HL-60 (cell line): ENCODE data around the gene ESR1.

Experiments used
- DNase-seq, 2 experiments: peaks; one replicate each; pipeline ENCODE4 v3.0.0-alpha.2; 2010 to 2020; ENCODE audit warnings: low read depth in 1 of 2, low spot score in 1 of 2
- H3K27ac ChIP-seq: fragments of 250-450 bp; sonication (Bioruptor Pico); replicated peaks from 2 replicates; pipeline ENCODE4 v1.5.1; 2020; ENCODE audit warnings: mild to moderate bottlenecking, moderate library complexity
- H3K27me3 ChIP-seq: fragments of 250-450 bp; sonication (Bioruptor Pico); 2 replicates; pipeline ENCODE4 v1.5.1; 2021; ENCODE audit warnings: mild to moderate bottlenecking, moderate library complexity; ENCODE audit not compliant: insufficient read depth, poor library complexity, severe bottlenecking
- H3K4me3 ChIP-seq: replicated peaks from 2 replicates; pipeline ENCODE4 v1.5.1; 2011; ENCODE audit warnings: mild to moderate bottlenecking, control low read depth, low read length; ENCODE audit not compliant: insufficient read depth
- GABPA ChIP-seq: IDR thresholded peaks from 2 replicates; pipeline ENCODE4 v1.6.1; 2012; ENCODE audit warnings: low read depth
- POLR2AphosphoS5 ChIP-seq: IDR thresholded peaks from 2 replicates; pipeline ENCODE4 v1.6.1; 2012; ENCODE audit warnings: low read depth
- SPI1 ChIP-seq: IDR thresholded peaks from 2 replicates; pipeline ENCODE4 v1.6.1; 2012; ENCODE audit warnings: low read depth, mild to moderate bottlenecking, borderline replicate concordance
- TF ChIP-seq, protein P1 (sequence below): IDR thresholded peaks from 2 replicates; pipeline ENCODE4 v1.6.1; 2012; ENCODE audit warnings: low read depth; ENCODE audit not compliant: insufficient replicate concordance
- TF ChIP-seq, protein P2 (sequence below): IDR thresholded peaks from one replicate; pipeline ENCODE4 v1.5.1; 2011; ENCODE audit warnings: low read length, control low read depth, inconsistent platforms; ENCODE audit not compliant: insufficient read depth

The ESR1 gene

DNA sequence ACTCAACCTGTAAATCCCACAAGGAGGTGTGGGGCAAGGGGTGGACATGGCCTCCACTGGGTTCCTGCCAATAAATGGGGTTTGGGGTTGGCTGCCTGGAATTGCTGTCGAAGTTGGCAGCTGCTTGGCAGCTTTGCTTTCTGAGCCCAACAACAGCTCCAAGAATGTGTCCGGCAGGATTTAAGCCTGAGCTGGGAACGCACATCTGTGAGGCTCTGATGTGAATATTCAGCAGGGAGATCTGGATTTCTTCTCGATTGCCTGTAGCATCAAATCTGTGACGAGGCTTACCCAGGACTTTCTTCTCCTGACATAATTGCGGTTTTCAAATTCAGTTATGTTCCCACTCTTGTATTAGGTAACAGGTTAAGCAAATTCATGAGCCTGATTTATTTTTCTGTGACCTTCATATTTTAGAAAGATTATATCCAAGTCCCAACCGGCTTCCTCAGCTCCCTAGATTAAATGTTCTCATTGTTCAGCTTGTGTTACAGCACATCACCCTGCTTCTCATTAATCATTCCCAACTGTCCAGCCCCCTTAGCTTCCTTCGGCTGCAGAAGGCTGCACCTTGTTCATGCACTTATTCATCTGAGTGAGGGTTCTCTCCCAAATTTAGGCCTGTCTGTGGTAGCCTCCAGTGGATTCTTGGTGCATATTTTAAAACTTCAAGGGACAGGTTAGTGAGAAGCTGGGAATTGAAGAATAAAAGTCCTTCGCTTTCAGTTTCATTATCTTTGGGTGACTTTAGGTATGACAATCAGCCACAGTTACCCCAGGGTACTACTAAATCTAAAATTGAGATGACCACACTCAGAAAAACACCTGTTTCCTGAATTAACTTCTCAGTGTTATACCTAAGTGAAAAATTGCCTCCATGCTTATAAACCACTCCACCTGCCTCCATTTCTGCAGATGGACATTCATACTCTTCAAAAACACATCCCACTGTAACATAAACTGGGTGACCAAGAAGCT, 310.0 kb downstream of the ESR1 start:
- Histone ChIP-seq H3K4me3 (no peak overlapping the region), H3K27me3 (peaks cover 5% of the 10 kb centered on the region), H3K27ac (no peak overlapping the region)
- no peak for TF ChIP-seq POLR2AphosphoS5
- TF ChIP-seq, protein P1, sequence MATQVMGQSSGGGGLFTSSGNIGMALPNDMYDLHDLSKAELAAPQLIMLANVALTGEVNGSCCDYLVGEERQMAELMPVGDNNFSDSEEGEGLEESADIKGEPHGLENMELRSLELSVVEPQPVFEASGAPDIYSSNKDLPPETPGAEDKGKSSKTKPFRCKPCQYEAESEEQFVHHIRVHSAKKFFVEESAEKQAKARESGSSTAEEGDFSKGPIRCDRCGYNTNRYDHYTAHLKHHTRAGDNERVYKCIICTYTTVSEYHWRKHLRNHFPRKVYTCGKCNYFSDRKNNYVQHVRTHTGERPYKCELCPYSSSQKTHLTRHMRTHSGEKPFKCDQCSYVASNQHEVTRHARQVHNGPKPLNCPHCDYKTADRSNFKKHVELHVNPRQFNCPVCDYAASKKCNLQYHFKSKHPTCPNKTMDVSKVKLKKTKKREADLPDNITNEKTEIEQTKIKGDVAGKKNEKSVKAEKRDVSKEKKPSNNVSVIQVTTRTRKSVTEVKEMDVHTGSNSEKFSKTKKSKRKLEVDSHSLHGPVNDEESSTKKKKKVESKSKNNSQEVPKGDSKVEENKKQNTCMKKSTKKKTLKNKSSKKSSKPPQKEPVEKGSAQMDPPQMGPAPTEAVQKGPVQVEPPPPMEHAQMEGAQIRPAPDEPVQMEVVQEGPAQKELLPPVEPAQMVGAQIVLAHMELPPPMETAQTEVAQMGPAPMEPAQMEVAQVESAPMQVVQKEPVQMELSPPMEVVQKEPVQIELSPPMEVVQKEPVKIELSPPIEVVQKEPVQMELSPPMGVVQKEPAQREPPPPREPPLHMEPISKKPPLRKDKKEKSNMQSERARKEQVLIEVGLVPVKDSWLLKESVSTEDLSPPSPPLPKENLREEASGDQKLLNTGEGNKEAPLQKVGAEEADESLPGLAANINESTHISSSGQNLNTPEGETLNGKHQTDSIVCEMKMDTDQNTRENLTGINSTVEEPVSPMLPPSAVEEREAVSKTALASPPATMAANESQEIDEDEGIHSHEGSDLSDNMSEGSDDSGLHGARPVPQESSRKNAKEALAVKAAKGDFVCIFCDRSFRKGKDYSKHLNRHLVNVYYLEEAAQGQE: no peak
- TF ChIP-seq GABPA: no peak
- no peak for TF ChIP-seq SPI1
- TF ChIP-seq, protein P2, sequence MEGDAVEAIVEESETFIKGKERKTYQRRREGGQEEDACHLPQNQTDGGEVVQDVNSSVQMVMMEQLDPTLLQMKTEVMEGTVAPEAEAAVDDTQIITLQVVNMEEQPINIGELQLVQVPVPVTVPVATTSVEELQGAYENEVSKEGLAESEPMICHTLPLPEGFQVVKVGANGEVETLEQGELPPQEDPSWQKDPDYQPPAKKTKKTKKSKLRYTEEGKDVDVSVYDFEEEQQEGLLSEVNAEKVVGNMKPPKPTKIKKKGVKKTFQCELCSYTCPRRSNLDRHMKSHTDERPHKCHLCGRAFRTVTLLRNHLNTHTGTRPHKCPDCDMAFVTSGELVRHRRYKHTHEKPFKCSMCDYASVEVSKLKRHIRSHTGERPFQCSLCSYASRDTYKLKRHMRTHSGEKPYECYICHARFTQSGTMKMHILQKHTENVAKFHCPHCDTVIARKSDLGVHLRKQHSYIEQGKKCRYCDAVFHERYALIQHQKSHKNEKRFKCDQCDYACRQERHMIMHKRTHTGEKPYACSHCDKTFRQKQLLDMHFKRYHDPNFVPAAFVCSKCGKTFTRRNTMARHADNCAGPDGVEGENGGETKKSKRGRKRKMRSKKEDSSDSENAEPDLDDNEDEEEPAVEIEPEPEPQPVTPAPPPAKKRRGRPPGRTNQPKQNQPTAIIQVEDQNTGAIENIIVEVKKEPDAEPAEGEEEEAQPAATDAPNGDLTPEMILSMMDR: no peak
- no peak for DNase-seq

DNA sequence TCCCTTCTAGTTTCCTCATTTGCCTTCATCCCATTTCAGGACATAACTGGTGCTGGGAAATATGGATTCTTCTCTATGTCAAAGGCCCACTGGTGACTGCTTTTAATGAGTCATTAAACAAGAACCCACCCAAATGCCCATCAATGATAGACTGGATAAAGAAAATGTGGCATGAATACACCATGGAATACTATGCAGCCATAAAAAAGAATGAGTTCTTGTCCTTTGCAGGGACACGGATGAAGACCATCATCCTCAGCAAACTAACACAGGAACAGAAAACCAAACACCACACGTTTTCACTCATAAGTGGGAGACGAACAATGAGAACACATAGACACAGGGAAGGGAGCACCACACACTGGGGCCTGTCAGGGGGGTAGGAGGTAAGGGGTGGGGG, 310.7 kb downstream of the ESR1 start:
- no peak overlapping the region for H3K27ac ChIP-seq
- DNase-seq: no peak
- H3K27me3 ChIP-seq: peaks cover 5% of the 10 kb centered on the region
- TF ChIP-seq SPI1: no peak
- TF ChIP-seq, protein P2: no peak
- no peak overlapping the region for H3K4me3 ChIP-seq

DNA sequence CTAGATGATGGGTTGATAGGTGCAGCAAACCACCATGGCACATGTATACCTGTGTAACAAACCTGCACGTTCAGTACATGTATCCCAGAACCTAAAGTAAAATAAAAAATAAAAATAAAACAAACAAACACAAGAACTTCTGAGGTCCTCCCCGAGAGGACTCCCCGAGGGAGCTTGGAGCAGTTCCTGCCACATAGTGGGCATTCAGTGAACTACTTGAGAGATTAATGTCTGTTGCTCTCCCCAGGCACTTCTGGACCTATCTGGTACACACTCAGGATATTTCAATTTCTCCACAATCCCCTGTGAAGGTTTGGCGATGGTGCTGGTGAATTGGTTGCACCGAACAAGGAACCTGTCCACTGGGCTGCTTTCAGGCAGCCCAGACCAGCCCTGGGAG, 311.2 kb downstream of the ESR1 start:
- no peak for DNase-seq
- TF ChIP-seq, protein P2: no peak
- TF ChIP-seq SPI1 (no peak), GABPA (no peak), POLR2AphosphoS5 (no peak)
- TF ChIP-seq, protein P1: no peak
- Histone ChIP-seq H3K4me3 (no peak overlapping the region), H3K27me3 (peaks cover under 1% of the 10 kb centered on the region), H3K27ac (no peak overlapping the region)
